H1 (cell line): ENCODE results near the gene TTBK1. TPM values are rescaled to one million over a fixed set of nuclear protein-coding genes. Genes with fewer than 3 reads are reported as not detected.

ENCODE experiments used
- CTCF ChIA-PET: fragments of 300-600 bp; sonication (Branson Sonifier 250); formaldehyde crosslinking; loops from one replicate; lab custom pipeline; 2021; ENCODE audit not compliant: partially characterized antibody; lab: Charles Lee
- POLR2A ChIA-PET: fragments of 300-600 bp; sonication (Branson Sonifier 250); formaldehyde crosslinking; loops from one replicate; lab custom pipeline; 2021; ENCODE audit warnings: inconsistent platforms; ENCODE audit not compliant: partially characterized antibody; lab: Charles Lee
- DNase-seq, 2 experiments: peaks; one replicate each; pipeline versions ENCODE4 v3.0.0 to v3.0.0-alpha.2; 2010 to 2022; ENCODE audit warnings: low spot score in 2 of 2, low read depth in 1 of 2, mixed read lengths in 1 of 2
- FAIRE-seq: peaks from 2 replicates; lab custom pipeline; 2011; peaks lifted over from hg19 to GRCh38; lab: Jason Lieb, UNC
- H2AFZ ChIP-seq: 2 replicates; pipeline ENCODE4 v1.8.1; 2012; ENCODE audit warnings: low read length, inconsistent platforms
- H2AK5ac ChIP-seq: 2 replicates; pipeline ENCODE4 v1.6.1; 2013; ENCODE audit warnings: low read depth, low read length
- H2BK120ac ChIP-seq: replicated peaks from 2 replicates; pipeline ENCODE3; 2013; ENCODE audit warnings: low read depth, low read length, inconsistent platforms
- H2BK12ac ChIP-seq: 2 replicates; pipeline ENCODE4 v1.6.1; 2013; ENCODE audit warnings: low read depth, low read length
- H2BK15ac ChIP-seq: 2 replicates; pipeline ENCODE4 v1.6.1; 2013; ENCODE audit warnings: low read length
- H2BK20ac ChIP-seq: 2 replicates; pipeline ENCODE4 v1.6.1; 2013; ENCODE audit warnings: low read length
- H2BK5ac ChIP-seq: 2 replicates; pipeline ENCODE4 v1.6.1; 2013; ENCODE audit warnings: low read depth, low read length
- H3K14ac ChIP-seq: 2 replicates; pipeline ENCODE4 v1.6.1; 2013; ENCODE audit warnings: inconsistent platforms; ENCODE audit not compliant: insufficient read length
- H3K18ac ChIP-seq: 2 replicates; pipeline ENCODE4 v1.6.1; 2013; ENCODE audit warnings: low read length; ENCODE audit errors: extremely low read depth
- H3K23ac ChIP-seq: 2 replicates; pipeline ENCODE4 v1.6.1; 2013; ENCODE audit warnings: inconsistent platforms; ENCODE audit not compliant: insufficient read length
- H3K23me2 ChIP-seq: 2 replicates; pipeline ENCODE4 v1.6.1; 2013; ENCODE audit warnings: low read depth, low read length
- H3K27ac ChIP-seq: 2 replicates; pipeline ENCODE4 v1.6.1; 2011; ENCODE audit warnings: low read depth, low read length, inconsistent platforms
- H3K27me3 ChIP-seq, 4 experiments: replicated peaks in 1 of 4; 1 replicate in 1 of 4; 2 replicates in 3 of 4; pipeline versions ENCODE4 v1.6.1 to v1.8.1; 2011 to 2013; ENCODE audit warnings: low read length in 3 of 4, mild to moderate bottlenecking in 3 of 4, inconsistent platforms in 2 of 4, mixed read lengths in 2 of 4, moderate library complexity in 1 of 4; ENCODE audit not compliant: control insufficient read depth in 3 of 4, insufficient read depth in 3 of 4; ENCODE audit errors: extremely low read depth in 1 of 4
- H3K36me3 ChIP-seq, 4 experiments: 2 replicates each; pipeline versions ENCODE4 v1.6.1 to v1.8.1; 2011 to 2013; ENCODE audit warnings: mild to moderate bottlenecking in 4 of 4, low read length in 3 of 4, moderate library complexity in 2 of 4, control low read depth in 1 of 4, inconsistent platforms in 1 of 4; ENCODE audit not compliant: insufficient read depth in 4 of 4, control insufficient read depth in 2 of 4
- H3K4ac ChIP-seq: replicated peaks from 2 replicates; pipeline ENCODE3; 2013; ENCODE audit warnings: low read length, low read depth, mixed read lengths, inconsistent platforms; ENCODE audit not compliant: insufficient read length
- H3K4me1 ChIP-seq, 4 experiments: replicated peaks in 1 of 4; 1 replicate in 1 of 4; 2 replicates in 3 of 4; pipeline versions ENCODE4 v1.6.1 to v1.8.1; 2011 to 2013; ENCODE audit warnings: low read length in 3 of 4, inconsistent platforms in 2 of 4, mixed read lengths in 1 of 4; ENCODE audit not compliant: insufficient read depth in 4 of 4, control insufficient read depth in 3 of 4
- H3K4me2 ChIP-seq, 2 experiments: 2 replicates each; pipeline versions ENCODE4 v1.6.1 to v1.8.1; 2011 to 2013; ENCODE audit warnings: low read depth in 2 of 2, low read length in 2 of 2, control low read depth in 1 of 2, inconsistent platforms in 1 of 2, mild to moderate bottlenecking in 1 of 2; ENCODE audit not compliant: insufficient read depth in 1 of 2
- H3K4me3 ChIP-seq, 4 experiments: fragments of 200-600, 300-600 bp in 1 of 4; sonication (generic), shearing (Covaris generic), sonication (Bioruptor Twin) in 1 of 4; 2 replicates each; pipeline versions ENCODE4 v1.5.1 to v1.8.1; 2011 to 2016; ENCODE audit warnings: low read length in 4 of 4, low read depth in 3 of 4, control low read depth in 2 of 4, inconsistent platforms in 2 of 4, mild to moderate bottlenecking in 2 of 4, mixed read lengths in 1 of 4, moderate library complexity in 1 of 4; ENCODE audit not compliant: insufficient read depth in 2 of 4; ENCODE audit errors: extremely low read depth in 1 of 4
- H3K56ac ChIP-seq: replicated peaks from 2 replicates; pipeline ENCODE3; 2013; ENCODE audit warnings: low read depth, mild to moderate bottlenecking, mixed read lengths, low read length, inconsistent platforms; ENCODE audit not compliant: insufficient read length
- H3K79me1 ChIP-seq: 2 replicates; pipeline ENCODE4 v1.6.1; 2013; ENCODE audit warnings: low read depth, low read length, control low read depth
- H3K79me2 ChIP-seq, 2 experiments: 2 replicates each; pipeline versions ENCODE4 v1.6.1 to v1.8.1; 2012 to 2013; ENCODE audit warnings: low read length in 2 of 2, mild to moderate bottlenecking in 2 of 2, inconsistent platforms in 1 of 2; ENCODE audit not compliant: insufficient read depth in 2 of 2, control insufficient read depth in 1 of 2
- H3K9ac ChIP-seq, 4 experiments: replicated peaks in 1 of 4; 1 replicate in 1 of 4; 2 replicates in 3 of 4; pipeline versions ENCODE4 v1.6.1 to v1.8.1; 2011 to 2013; ENCODE audit warnings: low read depth in 3 of 4, low read length in 3 of 4, control low read depth in 2 of 4, mild to moderate bottlenecking in 2 of 4, moderate library complexity in 2 of 4, inconsistent platforms in 1 of 4; ENCODE audit errors: extremely low read depth in 1 of 4
- H3K9me3 ChIP-seq, 2 experiments: 2 replicates each; pipeline versions ENCODE4 v1.6.1 to v1.8.1; 2012 to 2013; ENCODE audit warnings: mild to moderate bottlenecking in 2 of 2, moderate library complexity in 2 of 2, control low read depth in 1 of 2, inconsistent platforms in 1 of 2, low read depth in 1 of 2, low read length in 1 of 2, mixed read lengths in 1 of 2; ENCODE audit not compliant: insufficient read depth in 2 of 2
- H4K20me1 ChIP-seq, 2 experiments: replicated peaks in 1 of 2; 2 replicates each; pipeline versions ENCODE3 to v1.8.1; 2011 to 2013; ENCODE audit warnings: inconsistent platforms in 2 of 2, low read length in 2 of 2, mild to moderate bottlenecking in 1 of 2; ENCODE audit not compliant: insufficient read depth in 2 of 2, control insufficient read depth in 1 of 2
- H4K5ac ChIP-seq: 2 replicates; pipeline ENCODE4 v1.6.1; 2013; ENCODE audit warnings: low read length, low read depth, mixed read lengths, inconsistent platforms; ENCODE audit not compliant: insufficient read length
- H4K8ac ChIP-seq: 2 replicates; pipeline ENCODE4 v1.8.0; 2013; ENCODE audit warnings: mild to moderate bottlenecking, moderate library complexity, low read length, inconsistent platforms; ENCODE audit not compliant: insufficient read depth; ENCODE audit errors: extremely low read depth
- H4K91ac ChIP-seq: replicated peaks from 2 replicates; pipeline ENCODE3; 2013; ENCODE audit warnings: low read length, mixed read lengths, inconsistent platforms; ENCODE audit not compliant: insufficient read length
- CREB1 ChIP-seq: IDR thresholded peaks from 2 replicates; pipeline ENCODE4 v1.6.1; 2012; ENCODE audit warnings: inconsistent platforms
- EP300 ChIP-seq, 2 experiments: IDR thresholded peaks; 1 replicate in 1 of 2; 2 replicates in 1 of 2; pipeline ENCODE4 v1.6.1; 2011 to 2012; ENCODE audit warnings: low read depth in 2 of 2, low read length in 2 of 2, mild to moderate bottlenecking in 2 of 2, borderline replicate concordance in 1 of 2, inconsistent platforms in 1 of 2, moderate library complexity in 1 of 2
- KDM1A ChIP-seq: fragments of 200-600, 300-600 bp; sonication (generic); IDR thresholded peaks from 2 replicates; pipeline ENCODE4 v1.7.1; 2016; ENCODE audit warnings: mild to moderate bottlenecking, low read length, borderline replicate concordance
- YY1 ChIP-seq: IDR thresholded peaks from 2 replicates; pipeline ENCODE4 v1.6.1; 2011; ENCODE audit warnings: low read depth, mild to moderate bottlenecking, low read length
- WGBS, 2 experiments: shearing (Covaris generic) in 1 of 2; methylation state at CpG; one replicate each; pipeline versions ENCODE4 v1.1.6 to v1.1.7; 2013 to 2015; ENCODE audit warnings: low lambda C conversion rate in 2 of 2, mixed read lengths in 2 of 2, inconsistent platforms in 1 of 2, low coverage in 1 of 2, missing lambda C conversion rate in 1 of 2; ENCODE audit not compliant: insufficient replicate concordance in 2 of 2, insufficient coverage in 1 of 2, insufficient read length in 1 of 2; ENCODE audit errors: extremely low coverage in 1 of 2, missing lambda C conversion rate in 1 of 2; 5-methylcytosine and 5-hydroxymethylcytosine counted together
- long read RNA-seq, 2 experiments: library from RNA in 1 of 2; library from capped mRNA in 1 of 2; stranded (forward); transcript quantifications; one replicate each; pipeline ENCODE4 v2.0.0, GENCODE V29; 2021; ENCODE audit warnings: inconsistent platforms in 1 of 2
- polyA minus RNA-seq, 3 experiments: library from RNA; depleted of rRNA, polyadenylated mRNA; stranded (reverse); fragments of >200 nt; gene quantifications; 1 replicate in 2 of 3; 2 replicates in 1 of 3; pipeline ENCODE4 v1.2.3, GENCODE V29; 2011
- polyA plus RNA-seq, 7 experiments: library from polyadenylated mRNA; depleted of rRNA in 3 of 7; stranded (reverse) in 5 of 7; unstranded in 2 of 7; fragments of >200 nt in 5 of 7; fragments of 200-250 nt in 2 of 7; gene quantifications; 1 replicate in 5 of 7; 2 replicates in 1 of 7; 4 replicates in 1 of 7; pipeline versions ENCODE4 v1.2.1 to v1.2.3, GENCODE V29; 2011 to 2013; ENCODE audit warnings: missing spikeins in 2 of 7, mixed read lengths in 2 of 7
- total RNA-seq: library from RNA; stranded (reverse); fragmentation: NEBNext Ultra II Directional; extraction: Animal tissue kit (Norgen Biotek cat#: 25700); gene quantifications from 2 replicates; pipeline ENCODE4 v1.2.1, GENCODE V29; 2021

The TTBK1 gene
- total RNA-seq (1.5 and 1.6 TPM in 2 replicates), polyA plus RNA-seq (2011; rRNA removed) (0.53 and 0.63 TPM in 2 replicates), polyA minus RNA-seq (2011; rRNA and poly(A)+ RNA removed) (0.60 and 0.76 TPM in 2 replicates)
- polyA plus RNA-seq (2011; cell fraction: cytosol; rRNA removed), result 0.70 TPM
- polyA plus RNA-seq (2011; cell fraction: nucleus; rRNA removed), result 1.9 TPM
- 0.68 to 1.1 TPM (median 0.97 TPM) in 4 replicates for polyA plus RNA-seq (2012, experiment 1 of 2)
- 0.50 TPM for polyA plus RNA-seq (2012, experiment 2 of 2)
- polyA plus RNA-seq (2013, experiment 1 of 2), result 0.26 TPM
- 0.22 TPM for polyA plus RNA-seq (2013, experiment 2 of 2)
- 0.66 TPM for polyA minus RNA-seq (2011; cell fraction: cytosol; rRNA and poly(A)+ RNA removed)
- polyA minus RNA-seq (2011; cell fraction: nucleus; rRNA and poly(A)+ RNA removed), result 1.1 TPM
- long read RNA-seq, experiment 1, partial matches to known transcripts, result 0 of 2 reads
- long read RNA-seq, experiment 1, other reads (novel, unspliced or antisense), result 2 of 2 reads
- long read RNA-seq, experiment 2, result 0 reads

DNA sequence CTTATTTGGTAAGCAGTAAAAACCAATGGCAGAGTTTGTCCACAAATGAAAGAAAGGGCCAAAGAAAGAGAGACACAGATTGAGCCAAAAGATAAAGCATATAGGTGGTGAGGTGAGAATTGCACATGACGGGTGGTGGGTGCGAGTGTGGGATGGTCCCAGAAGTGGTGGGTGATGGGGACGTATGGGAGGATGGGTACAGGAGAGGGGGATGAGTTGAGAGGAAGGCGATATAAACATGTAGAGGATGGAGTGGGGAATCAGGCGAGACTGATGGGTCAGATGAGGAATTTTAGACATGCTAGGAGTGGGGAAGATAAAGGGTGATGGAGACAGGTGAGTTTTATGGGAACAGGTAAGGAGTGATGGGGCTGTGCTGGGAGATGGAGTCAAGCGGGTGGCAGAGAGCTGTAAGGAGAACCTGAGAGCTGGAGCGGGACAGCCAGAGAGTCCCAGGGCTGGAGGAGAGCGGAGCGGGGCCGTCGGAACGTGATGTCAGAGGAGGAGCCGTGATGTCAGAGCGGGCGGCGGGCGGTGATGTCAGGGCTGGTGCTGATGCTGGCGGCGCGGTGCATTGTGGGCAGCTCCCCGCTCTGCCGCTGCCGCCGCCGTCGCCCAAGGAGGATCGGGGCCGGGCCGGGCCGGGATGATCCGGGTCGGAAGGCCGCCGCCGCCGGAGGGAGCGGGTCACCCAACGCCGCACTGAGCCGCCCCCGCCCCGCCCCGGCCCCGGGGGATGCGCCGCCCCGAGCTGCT is at the start of gene TTBK1:
TSS of gene TTBK1 (plus strand) at position 574 of the 756 bp plus-strand sequence. CDS start 3,180 bp downstream, outside the sequence.
- Histone ChIP-seq H4K5ac (no peak within 1 kb of the TSS), H3K9me3 (no peaks in the 10 kb centered on the region), H2BK120ac (no peak within 1 kb of the TSS), H2AK5ac (no peak within 1 kb of the TSS), H3K27ac (no peak within 1 kb of the TSS), H3K18ac (no peak within 1 kb of the TSS), H2BK12ac (peak within 1 kb of the TSS; percentile 50; the same call in 1 of the 2 replicates), H3K4me3 (peak within 1 kb of the TSS; percentile 12 to 46 (median 30)), H4K91ac (no peak within 1 kb of the TSS), H2AFZ (no peak within 1 kb of the TSS), H3K23me2 (peaks cover 12% of the 10 kb centered on the region; the same call in 1 of the 2 replicates), H2BK20ac (no peak within 1 kb of the TSS), H3K36me3 (no peaks in the 10 kb centered on the region), H4K8ac (peak within 1 kb of the TSS; percentile 43; the same call in 1 of the 2 replicates), H3K79me1 (no peaks in the 10 kb centered on the region), H3K4me2 (peak within 1 kb of the TSS; percentile 25 to 69; a peak in 3 of 4 replicates), H3K4ac (no peak within 1 kb of the TSS), H3K27me3 (peaks cover 13 to 51% (median 43%) of the 10 kb centered on the region in 4 experiments), H3K9ac (no peak within 1 kb of the TSS), H3K4me1 (peaks cover 2 to 8% (median 5%) of the 10 kb centered on the region in 4 experiments), H3K79me2 (no peaks in the 10 kb centered on the region), H3K23ac (no peak within 1 kb of the TSS), H3K56ac (no peak within 1 kb of the TSS), H4K20me1 (peaks cover 0 to 4% of the 10 kb centered on the region in 2 experiments), H2BK15ac (no peak within 1 kb of the TSS), H2BK5ac (no peak within 1 kb of the TSS), H3K14ac (no peak within 1 kb of the TSS)
- FAIRE-seq (no peak), DNase-seq (peak in 1 of 2 experiments; percentile 83)
- TF ChIP-seq YY1, result peak; percentile 42; the same call in 1 of the 2 replicates
- no peak for TF ChIP-seq EP300 (IDR thresholded peaks at IDR 0.05; ENCODE audit: borderline replicate concordance in 1 of 2, low read depth in 2 of 2, low read length in 2 of 2)
- TF ChIP-seq KDM1A, result peak; percentile 88
- TF ChIP-seq CREB1, result peak; percentile 99
- CTCF ChIA-PET, result interaction anchor here (3.3 kb wide), 1 partner anchor 14 kb away, joined by 17 read pairs; the partner anchor contains the start of gene DNPH1
- 22 to 100% methylated on average over 2 to 20 of the region's 47 CpGs for WGBS, 2 experiments
- POLR2A ChIA-PET, result no interaction called here
